ENCODE measurements around the gene RNF111. TPM values are rescaled to one million over a fixed set of nuclear protein-coding genes. Genes with fewer than 3 reads are reported as not detected.

RNF111 gene
- polyA plus RNA-seq, 1 donor (not counting 4 experiments of a cell fraction or from before 2014, with no cell fraction given) = 27.4 TPM

DNA sequence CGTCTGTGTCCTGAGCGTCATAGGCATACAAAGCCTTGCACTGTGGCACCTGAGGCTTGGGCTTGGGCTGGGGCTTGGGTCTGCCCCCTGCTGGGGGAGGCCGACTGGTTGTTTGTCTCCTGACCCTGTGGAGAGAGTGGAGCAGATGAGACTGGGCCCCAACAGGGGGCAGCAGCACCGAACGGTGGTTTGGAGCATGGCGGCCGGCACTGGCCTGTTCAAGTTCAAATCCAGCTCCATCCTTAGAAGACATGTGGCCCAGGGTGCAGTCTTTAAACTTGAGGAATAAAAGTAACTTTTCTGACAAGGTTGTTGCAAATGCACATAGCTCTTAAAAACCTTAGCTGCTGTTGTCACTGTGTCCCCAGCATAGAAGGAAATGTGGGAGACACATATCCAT, 150.8 kb downstream of the RNF111 start:
- H3K4me3 ChIP-seq (ENCODE audit: control insufficient read depth in 2 of 3, extremely low read depth in 1 of 3, insufficient read depth in 2 of 3, low read depth in 1 of 3, low read length in 3 of 3) = no peak overlapping the region
- H3K4me1 ChIP-seq (ENCODE audit: control insufficient read depth, extremely low read depth, insufficient read depth, low read length) = peaks cover 12% of the 10 kb centered on the region
- dilution Hi-C loops (cut with MboI; ENCODE audit: extremely low pct_ligation_motif_present, low sequenced_read_pairs) = no loop called here
- no peaks in the 10 kb centered on the region for H3K79me2 ChIP-seq (ENCODE audit: control insufficient read depth, insufficient read depth, low read length)
- no peak overlapping the region for H3K4me2 ChIP-seq (ENCODE audit: control insufficient read depth, extremely low read depth, insufficient read depth, low read depth, low read length)
- no peak for DNase-seq (ENCODE audit: low read depth, low spot score)
- no peak for FAIRE-seq
- H2AFZ ChIP-seq (ENCODE audit: control insufficient read depth, low read length) = no peak overlapping the region
- no peaks in the 10 kb centered on the region for H3K9me3 ChIP-seq (ENCODE audit: control insufficient read depth, low read depth, low read length)
- no peak overlapping the region for H3K27ac ChIP-seq (ENCODE audit: control insufficient read depth, insufficient read depth, low read length)
- H3K36me3 ChIP-seq (ENCODE audit: control insufficient read depth in 2 of 2, extremely low read depth in 1 of 2, insufficient read depth in 2 of 2, low read length in 2 of 2) = peaks cover 39 to 48% of the 10 kb centered on the region in 2 experiments
- TF ChIP-seq, protein P1, sequence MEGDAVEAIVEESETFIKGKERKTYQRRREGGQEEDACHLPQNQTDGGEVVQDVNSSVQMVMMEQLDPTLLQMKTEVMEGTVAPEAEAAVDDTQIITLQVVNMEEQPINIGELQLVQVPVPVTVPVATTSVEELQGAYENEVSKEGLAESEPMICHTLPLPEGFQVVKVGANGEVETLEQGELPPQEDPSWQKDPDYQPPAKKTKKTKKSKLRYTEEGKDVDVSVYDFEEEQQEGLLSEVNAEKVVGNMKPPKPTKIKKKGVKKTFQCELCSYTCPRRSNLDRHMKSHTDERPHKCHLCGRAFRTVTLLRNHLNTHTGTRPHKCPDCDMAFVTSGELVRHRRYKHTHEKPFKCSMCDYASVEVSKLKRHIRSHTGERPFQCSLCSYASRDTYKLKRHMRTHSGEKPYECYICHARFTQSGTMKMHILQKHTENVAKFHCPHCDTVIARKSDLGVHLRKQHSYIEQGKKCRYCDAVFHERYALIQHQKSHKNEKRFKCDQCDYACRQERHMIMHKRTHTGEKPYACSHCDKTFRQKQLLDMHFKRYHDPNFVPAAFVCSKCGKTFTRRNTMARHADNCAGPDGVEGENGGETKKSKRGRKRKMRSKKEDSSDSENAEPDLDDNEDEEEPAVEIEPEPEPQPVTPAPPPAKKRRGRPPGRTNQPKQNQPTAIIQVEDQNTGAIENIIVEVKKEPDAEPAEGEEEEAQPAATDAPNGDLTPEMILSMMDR (optimal IDR thresholded peaks at IDR 0.05 in 1 of 3, IDR thresholded peaks at IDR 0.05 in 1 of 3, conservative IDR thresholded peaks at IDR 0.05 in 1 of 3; ENCODE audit: extremely low read depth in 1 of 3, insufficient read depth in 2 of 3, low read length in 3 of 3) = peak; percentile 70 to 76 (median 75)
- TF ChIP-seq EZH2 (IDR thresholded peaks at IDR 0.05; ENCODE audit: low read length) = no peak
- H4K20me1 ChIP-seq (ENCODE audit: control insufficient read depth, extremely low read depth, insufficient read depth, low read length) = no peaks in the 10 kb centered on the region
- peaks cover 2% of the 10 kb centered on the region for H3K9me1 ChIP-seq (ENCODE audit: control insufficient read depth, extremely low read depth, insufficient read depth, low read length)
- no peaks in the 10 kb centered on the region for H3K27me3 ChIP-seq (ENCODE audit: control insufficient read depth, extremely low read depth, insufficient read depth, low read length)
- H3K9ac ChIP-seq (ENCODE audit: control insufficient read depth, extremely low read depth, insufficient read depth, low read length) = no peak overlapping the region

DNA sequence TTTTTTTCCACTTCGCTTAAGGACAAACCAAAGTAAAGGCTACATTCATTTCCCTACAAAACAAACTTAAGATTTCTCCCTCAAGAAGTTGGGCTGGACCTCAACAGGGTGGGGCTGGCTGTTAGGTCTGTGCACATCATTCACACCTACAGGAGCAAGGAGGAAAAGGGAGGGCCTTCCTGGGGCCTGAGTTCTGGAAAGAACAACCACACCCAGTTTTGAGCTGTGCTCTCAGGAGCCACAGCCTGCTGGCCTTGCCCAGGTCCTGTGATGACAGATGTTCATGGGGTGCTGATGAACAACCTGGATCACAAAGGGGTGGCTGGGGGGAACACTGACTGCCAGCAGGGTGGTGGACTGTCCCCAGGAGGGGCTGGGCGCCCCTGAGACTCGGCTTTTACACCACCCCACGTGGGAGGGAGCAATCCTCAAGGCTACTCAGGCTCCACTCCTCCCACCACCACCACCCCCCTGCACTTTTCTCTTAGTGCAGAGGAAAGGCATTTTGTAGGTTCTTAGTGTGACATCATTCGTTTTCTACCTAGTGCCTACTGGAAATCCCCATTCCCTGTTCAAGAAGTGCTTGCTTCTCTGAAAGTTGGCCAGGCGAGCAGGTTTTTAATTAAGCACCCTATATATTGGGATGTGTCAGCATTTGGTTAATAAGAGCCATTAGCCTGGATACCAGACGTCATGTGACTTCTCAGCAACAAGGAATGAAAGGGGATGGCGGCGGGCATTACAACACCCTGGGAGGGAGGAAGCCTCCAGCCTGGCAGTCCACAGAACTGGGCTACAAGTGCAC, 153.2 kb downstream of the RNF111 start:
- Histone ChIP-seq H3K27ac (ENCODE audit: control insufficient read depth, insufficient read depth, low read length) (peak overlapping the region; percentile 76), H3K4me3 (ENCODE audit: control insufficient read depth in 2 of 3, extremely low read depth in 1 of 3, insufficient read depth in 2 of 3, low read depth in 1 of 3, low read length in 3 of 3) (no peak overlapping the region), H3K9ac (ENCODE audit: control insufficient read depth, extremely low read depth, insufficient read depth, low read length) (peak overlapping the region; percentile 56), H3K27me3 (ENCODE audit: control insufficient read depth, extremely low read depth, insufficient read depth, low read length) (no peaks in the 10 kb centered on the region), H3K4me1 (ENCODE audit: control insufficient read depth, extremely low read depth, insufficient read depth, low read length) (peaks cover 12% of the 10 kb centered on the region), H3K4me2 (ENCODE audit: control insufficient read depth, extremely low read depth, insufficient read depth, low read depth, low read length) (peak overlapping the region; percentile 27), H3K79me2 (ENCODE audit: control insufficient read depth, insufficient read depth, low read length) (no peaks in the 10 kb centered on the region), H2AFZ (ENCODE audit: control insufficient read depth, low read length) (no peak overlapping the region), H3K9me1 (ENCODE audit: control insufficient read depth, extremely low read depth, insufficient read depth, low read length) (peaks cover 2% of the 10 kb centered on the region), H4K20me1 (ENCODE audit: control insufficient read depth, extremely low read depth, insufficient read depth, low read length) (no peaks in the 10 kb centered on the region), H3K36me3 (ENCODE audit: control insufficient read depth in 2 of 2, extremely low read depth in 1 of 2, insufficient read depth in 2 of 2, low read length in 2 of 2) (peaks cover 29 to 39% of the 10 kb centered on the region in 2 experiments), H3K9me3 (ENCODE audit: control insufficient read depth, low read depth, low read length) (no peaks in the 10 kb centered on the region)
- TF ChIP-seq, protein P1 (optimal IDR thresholded peaks at IDR 0.05 in 1 of 3, IDR thresholded peaks at IDR 0.05 in 1 of 3, conservative IDR thresholded peaks at IDR 0.05 in 1 of 3; ENCODE audit: extremely low read depth in 1 of 3, insufficient read depth in 2 of 3, low read length in 3 of 3) = no peak
- TF ChIP-seq EZH2 (IDR thresholded peaks at IDR 0.05; ENCODE audit: low read length) = no peak
- FAIRE-seq = peak; percentile 36
- dilution Hi-C loops (cut with MboI; ENCODE audit: extremely low pct_ligation_motif_present, low sequenced_read_pairs) = no loop called here
- DNase-seq (ENCODE audit: low read depth, low spot score) = no peak
